Osteoblast (primary cell): ENCODE results near the gene TBXAS1. TPM values are rescaled to one million over a fixed set of nuclear protein-coding genes. Genes with fewer than 3 reads are reported as not detected.

Source experiments
- DNase-seq: peaks from one replicate; pipeline ENCODE4 v3.0.0; 2011; ENCODE audit warnings: low spot score, mixed read lengths; ENCODE audit not compliant: insufficient read length; ENCODE audit errors: missing footprints
- H2AFZ ChIP-seq: 2 replicates; pipeline ENCODE4 v1.6.0; 2011; ENCODE audit warnings: mild to moderate bottlenecking, low read length
- H3K27ac ChIP-seq: 2 replicates; pipeline ENCODE4 v1.5.1; 2011; ENCODE audit warnings: mild to moderate bottlenecking, low read depth, low read length, moderate library complexity
- H3K27me3 ChIP-seq: 2 replicates; pipeline ENCODE4 v1.6.0; 2012; ENCODE audit warnings: mild to moderate bottlenecking, control low read depth, inconsistent platforms, low read length, moderate library complexity; ENCODE audit not compliant: insufficient read depth
- H3K36me3 ChIP-seq: 2 replicates; pipeline ENCODE4 v1.5.1; 2011; ENCODE audit warnings: mild to moderate bottlenecking, low read length, control low read depth, moderate library complexity; ENCODE audit not compliant: insufficient read depth
- H3K4me1 ChIP-seq: 2 replicates; pipeline ENCODE4 v1.5.1; 2011; ENCODE audit warnings: mild to moderate bottlenecking, low read length, control low read depth, moderate library complexity; ENCODE audit not compliant: insufficient read depth
- H3K4me2 ChIP-seq: 2 replicates; pipeline ENCODE4 v1.6.0; 2011; ENCODE audit warnings: mild to moderate bottlenecking, low read length; ENCODE audit not compliant: insufficient read depth
- H3K4me3 ChIP-seq: fragments of 200-600 bp; sonication (generic); 3 replicates; pipeline ENCODE4 v1.5.1; 2012; ENCODE audit warnings: mild to moderate bottlenecking, low read length, inconsistent platforms; ENCODE audit not compliant: insufficient read depth
- H3K79me2 ChIP-seq: 2 replicates; pipeline ENCODE4 v1.6.0; 2012; ENCODE audit warnings: mild to moderate bottlenecking, low read length, control low read depth, inconsistent platforms; ENCODE audit not compliant: insufficient read depth
- H3K9me3 ChIP-seq: 2 replicates; pipeline ENCODE4 v1.5.1; 2011; ENCODE audit warnings: low read depth, low read length, control low read depth
- H4K20me1 ChIP-seq: 2 replicates; pipeline ENCODE4 v1.6.0; 2012; ENCODE audit warnings: mild to moderate bottlenecking, low read length, control low read depth; ENCODE audit not compliant: insufficient read depth
- CTCF ChIP-seq: IDR thresholded peaks from 2 replicates; pipeline ENCODE4 v1.5.1; 2011; ENCODE audit warnings: mild to moderate bottlenecking, low read depth, low read length, moderate library complexity; ENCODE audit errors: extremely low read depth
- total RNA-seq: library from RNA; depleted of rRNA; stranded (reverse); fragments of >200 nt; gene quantifications from 2 replicates; pipeline ENCODE4 v1.2.3, GENCODE V29; 2012

The TBXAS1 gene
- total RNA-seq, 1 donor, result 0.72 TPM

GRCh38 chr7:139823959-139824521 is 5.0 kb upstream of the TBXAS1 start:
- DNase-seq, result no peak
- peaks cover 10% of the 10 kb centered on the region for H3K4me1 ChIP-seq
- H3K4me3 ChIP-seq, result no peak overlapping the region
- no peak overlapping the region for H3K27ac ChIP-seq
- no peak overlapping the region for H3K4me2 ChIP-seq
- peaks cover 17% of the 10 kb centered on the region for H3K27me3 ChIP-seq
- H2AFZ ChIP-seq, result peak overlapping the region; percentile 23
- no peaks in the 10 kb centered on the region for H3K79me2 ChIP-seq
- no peak for TF ChIP-seq CTCF
- H4K20me1 ChIP-seq, result no peaks in the 10 kb centered on the region
- H3K9me3 ChIP-seq, result no peaks in the 10 kb centered on the region
- no peaks in the 10 kb centered on the region for H3K36me3 ChIP-seq

GRCh38 chr7:139825666-139826290 is 3.3 kb upstream of the TBXAS1 start:
- no peak for TF ChIP-seq CTCF
- no peaks in the 10 kb centered on the region for H3K9me3 ChIP-seq
- no peaks in the 10 kb centered on the region for H4K20me1 ChIP-seq
- H3K4me2 ChIP-seq, result peak overlapping the region; percentile 11
- H3K4me1 ChIP-seq, result peaks cover 10% of the 10 kb centered on the region
- DNase-seq, result no peak
- no peak overlapping the region for H3K4me3 ChIP-seq
- H3K27ac ChIP-seq, result no peak overlapping the region
- H3K27me3 ChIP-seq, result peaks cover 17% of the 10 kb centered on the region
- peak overlapping the region; percentile 25 for H2AFZ ChIP-seq
- no peaks in the 10 kb centered on the region for H3K79me2 ChIP-seq
- no peaks in the 10 kb centered on the region for H3K36me3 ChIP-seq

- H3K4me1 ChIP-seq, result peaks cover 10% of the 10 kb centered on the region
- no peaks in the 10 kb centered on the region for H3K36me3 ChIP-seq
- no peak for TF ChIP-seq CTCF
- peaks cover 8% of the 10 kb centered on the region for H3K27me3 ChIP-seq
- H3K27ac ChIP-seq, result no peak overlapping the region
- H4K20me1 ChIP-seq, result no peaks in the 10 kb centered on the region
- no peaks in the 10 kb centered on the region for H3K9me3 ChIP-seq
- H2AFZ ChIP-seq, result no peak overlapping the region
- no peak overlapping the region for H3K4me2 ChIP-seq
- DNase-seq, result no peak
- H3K79me2 ChIP-seq, result no peaks in the 10 kb centered on the region
- no peak overlapping the region for H3K4me3 ChIP-seq
Measured at GRCh38 chr7:139827042-139827441, 2.0 kb upstream of the TBXAS1 start.

GRCh38 chr7:139828446-139828845 is 618 bp upstream of the TBXAS1 start:
- Histone ChIP-seq H3K9me3 (no peaks in the 10 kb centered on the region), H4K20me1 (no peaks in the 10 kb centered on the region), H3K4me2 (no peak overlapping the region), H3K79me2 (no peaks in the 10 kb centered on the region), H3K27me3 (no peaks in the 10 kb centered on the region), H3K36me3 (no peaks in the 10 kb centered on the region), H3K4me1 (peaks cover 10% of the 10 kb centered on the region), H3K27ac (no peak overlapping the region), H2AFZ (no peak overlapping the region), H3K4me3 (no peak overlapping the region)
- DNase-seq, result no peak
- no peak for TF ChIP-seq CTCF
